Midbrain (tissue), 1 donor: ENCODE measurements around the gene TLE3.
"Not testable (repeated sequence)": the region's sequence is repeated elsewhere in the genome, so short reads cannot be mapped to it uniquely, and the experiment has no call there.

Experiments
- DNase-seq: peaks from one replicate; lab custom pipeline; 2025; lab: John Stamatoyannopoulos, UW

TLE3 gene

DNA sequence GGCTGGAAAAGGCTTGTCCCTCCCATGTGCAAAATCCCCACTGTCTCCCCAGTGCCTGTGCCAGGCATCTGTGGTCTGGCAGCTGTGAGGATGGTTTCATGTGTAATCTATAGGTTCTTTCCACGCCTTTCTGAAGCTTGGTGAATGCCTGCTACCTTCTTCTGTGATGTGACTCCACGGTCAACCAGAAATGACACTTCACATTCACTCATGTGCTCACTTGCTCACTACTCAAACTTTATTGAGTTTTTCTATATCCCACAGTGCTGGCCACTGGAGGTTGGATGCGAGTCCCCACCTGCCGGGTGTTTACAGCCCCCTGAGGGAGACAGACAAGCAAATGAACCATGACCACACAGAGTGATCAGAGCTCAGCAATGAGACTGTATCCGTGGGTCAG is 27.9 kb upstream of the TLE3 start:
- DNase-seq: no peak

DNA sequence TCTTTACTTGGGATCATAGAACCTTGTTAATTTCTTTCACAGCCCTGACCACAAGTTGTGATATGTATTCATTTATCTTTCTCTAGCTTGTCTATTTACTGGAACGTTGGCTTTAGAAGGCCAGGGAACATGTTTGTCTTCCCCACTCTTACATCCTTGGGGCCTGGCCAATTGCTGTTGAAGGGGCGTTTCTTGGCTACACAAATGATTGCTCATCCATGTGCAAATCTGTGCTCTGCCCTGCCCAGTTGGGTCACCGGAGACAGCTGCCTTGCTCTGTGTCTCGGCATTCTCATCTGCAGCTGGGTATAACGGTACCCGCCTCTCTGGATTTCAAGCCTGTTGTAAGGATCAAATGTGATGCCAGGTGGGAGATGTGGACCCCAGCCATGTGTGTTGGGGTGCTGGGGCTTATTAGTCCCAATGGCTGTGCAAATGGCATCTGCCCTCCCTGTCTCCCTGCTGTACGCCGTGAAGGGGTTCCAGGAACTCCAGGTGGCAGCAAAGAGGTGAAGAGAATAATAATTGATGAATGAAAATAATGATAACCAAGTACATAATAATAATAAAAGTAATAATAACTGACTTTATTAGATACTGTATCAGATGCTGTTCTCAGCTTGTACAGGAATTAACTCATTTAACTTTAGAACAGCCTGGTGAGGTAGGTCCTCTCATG is 24.0 kb upstream of the TLE3 start:
- no peak for DNase-seq

DNA sequence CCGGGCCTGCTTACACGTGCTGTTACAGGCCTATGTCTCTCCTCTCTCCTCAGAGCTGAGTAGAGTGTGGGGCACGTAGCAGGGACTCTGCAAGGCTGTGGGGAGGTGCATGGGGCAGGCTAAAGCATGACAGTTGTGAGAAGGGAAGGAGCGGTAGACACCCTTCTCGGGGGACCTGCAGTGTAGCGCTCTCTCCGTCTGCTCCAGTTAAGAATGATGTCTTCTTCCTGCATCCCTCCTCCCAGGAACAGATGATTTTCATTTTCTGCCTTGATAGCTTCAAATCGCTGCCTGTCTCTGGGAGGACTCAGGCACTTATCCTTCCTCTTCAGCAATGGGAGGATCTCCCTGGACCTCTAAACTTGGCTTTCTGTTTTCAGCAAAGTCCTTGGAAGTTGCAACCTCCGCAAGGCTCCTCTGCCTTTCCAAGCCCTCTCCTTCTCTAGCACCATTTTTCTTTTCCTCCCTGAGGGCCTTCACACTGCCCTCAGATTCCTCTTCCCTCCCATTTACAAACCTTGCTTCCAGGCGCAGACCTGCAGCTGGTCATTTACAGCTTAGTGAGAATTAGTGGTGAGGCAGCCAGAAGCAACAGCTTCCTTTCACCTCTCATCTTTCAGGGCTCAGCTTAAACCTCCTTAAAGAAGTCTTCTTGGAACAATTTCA is 23.4 kb upstream of the TLE3 start:
- DNase-seq: no peak

DNA sequence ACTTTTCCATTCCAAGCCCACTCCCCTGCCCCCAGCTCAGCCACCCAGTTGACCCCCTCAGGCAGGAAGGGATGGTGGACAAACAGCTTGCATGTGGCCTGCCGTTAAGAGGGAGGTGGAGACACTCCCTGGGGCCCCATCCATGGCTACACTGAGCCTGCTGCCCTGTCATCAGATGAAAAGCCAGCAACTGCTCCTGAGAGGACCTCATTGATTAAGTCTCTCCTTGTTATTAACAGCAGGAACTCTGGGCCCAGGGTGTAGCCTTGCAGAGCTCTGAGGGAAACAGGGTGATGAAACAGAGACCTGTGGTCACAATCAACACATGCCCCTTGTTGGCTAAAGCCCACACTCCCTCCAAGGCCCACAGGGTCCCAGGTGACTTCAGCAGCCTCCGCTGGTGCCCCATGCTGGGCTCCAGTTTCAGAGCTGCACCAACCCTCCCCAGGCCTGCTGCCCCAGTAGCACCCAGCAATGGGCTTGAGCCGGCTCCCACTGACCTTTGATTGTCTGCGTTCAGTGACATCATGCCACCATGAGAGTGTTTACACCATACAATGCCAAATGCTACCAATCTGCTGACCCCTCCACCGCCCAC is 22.3 kb upstream of the TLE3 start:
- no peak for DNase-seq

DNA sequence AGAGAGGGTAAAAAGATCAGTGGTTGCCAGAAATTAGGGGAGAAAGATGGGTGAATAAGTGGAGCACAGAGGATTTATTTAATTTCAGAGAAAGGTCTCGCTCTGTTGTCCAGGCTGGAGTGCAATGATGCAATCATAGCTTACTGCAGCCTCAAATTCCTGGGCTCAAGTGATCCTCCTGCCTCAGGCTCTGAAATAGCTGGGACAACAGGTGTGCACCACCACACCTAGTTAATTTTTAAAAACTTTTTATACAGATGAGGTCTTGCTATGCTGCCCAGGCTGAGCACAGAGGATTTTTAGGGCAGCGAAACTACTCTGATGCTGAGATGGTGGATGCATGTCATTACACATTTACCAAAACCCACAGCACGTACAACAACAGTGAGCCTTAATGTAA is 20.9 kb upstream of the TLE3 start:
- no peak for DNase-seq

DNA sequence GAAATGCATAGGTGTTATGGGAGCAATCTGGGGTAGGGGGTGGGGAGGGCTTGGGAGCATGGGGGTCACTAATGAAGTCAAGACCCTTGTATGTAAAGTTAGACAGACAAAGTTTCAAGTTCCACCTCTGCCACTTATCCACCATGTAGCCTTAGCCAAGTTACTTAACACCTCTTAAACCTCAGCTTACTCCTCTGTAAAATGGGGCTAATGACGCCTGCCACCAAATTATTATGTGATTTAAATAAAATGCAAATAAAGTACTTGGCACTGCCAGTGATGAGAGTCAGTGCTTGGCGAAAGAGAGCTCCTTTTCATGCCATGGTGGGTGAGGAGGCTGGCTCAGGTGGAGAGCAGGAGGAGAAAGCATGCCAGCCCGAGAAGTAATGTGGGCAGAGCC is 18.6 kb upstream of the TLE3 start:
- DNase-seq: no peak

DNA sequence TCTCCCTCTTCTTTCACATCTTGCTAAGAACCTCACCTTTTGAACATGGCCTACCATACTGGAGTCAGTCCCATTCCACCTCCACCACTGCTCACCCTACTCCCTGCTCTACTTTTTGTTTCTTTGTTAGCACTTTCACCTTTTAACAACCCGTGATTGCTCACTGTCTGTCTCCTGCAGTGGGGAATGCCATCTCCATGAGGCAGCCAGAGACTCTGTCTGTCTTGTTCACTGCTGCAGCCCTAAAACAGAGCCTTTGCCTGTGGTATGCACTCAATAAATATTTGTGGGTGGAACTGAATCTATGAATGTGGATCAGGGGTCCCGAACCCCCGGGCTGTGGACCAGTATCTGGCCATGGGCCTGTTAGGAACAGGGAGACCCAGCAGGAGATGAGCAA is 16.5 kb upstream of the TLE3 start:
- DNase-seq: no peak

DNA sequence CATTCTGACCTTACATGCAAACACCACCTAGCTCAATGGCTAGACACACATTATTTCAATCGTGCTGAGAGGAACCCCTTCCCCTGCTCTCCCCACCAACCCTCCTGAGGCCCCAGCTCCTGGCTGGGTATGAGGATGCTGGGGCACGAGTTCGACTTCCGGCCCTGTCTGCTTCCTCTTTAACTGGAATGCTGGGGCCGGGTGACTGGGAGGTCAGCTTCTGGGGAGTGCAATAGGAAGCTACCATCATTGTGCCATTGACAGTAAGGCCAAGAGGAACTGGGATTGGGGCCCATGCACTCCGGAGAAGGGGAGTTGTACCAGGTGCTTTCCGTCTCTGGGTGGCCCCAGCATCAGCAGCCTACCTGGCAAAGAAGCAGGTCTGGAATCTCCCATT is 15.6 kb upstream of the TLE3 start:
- DNase-seq: no peak

DNA sequence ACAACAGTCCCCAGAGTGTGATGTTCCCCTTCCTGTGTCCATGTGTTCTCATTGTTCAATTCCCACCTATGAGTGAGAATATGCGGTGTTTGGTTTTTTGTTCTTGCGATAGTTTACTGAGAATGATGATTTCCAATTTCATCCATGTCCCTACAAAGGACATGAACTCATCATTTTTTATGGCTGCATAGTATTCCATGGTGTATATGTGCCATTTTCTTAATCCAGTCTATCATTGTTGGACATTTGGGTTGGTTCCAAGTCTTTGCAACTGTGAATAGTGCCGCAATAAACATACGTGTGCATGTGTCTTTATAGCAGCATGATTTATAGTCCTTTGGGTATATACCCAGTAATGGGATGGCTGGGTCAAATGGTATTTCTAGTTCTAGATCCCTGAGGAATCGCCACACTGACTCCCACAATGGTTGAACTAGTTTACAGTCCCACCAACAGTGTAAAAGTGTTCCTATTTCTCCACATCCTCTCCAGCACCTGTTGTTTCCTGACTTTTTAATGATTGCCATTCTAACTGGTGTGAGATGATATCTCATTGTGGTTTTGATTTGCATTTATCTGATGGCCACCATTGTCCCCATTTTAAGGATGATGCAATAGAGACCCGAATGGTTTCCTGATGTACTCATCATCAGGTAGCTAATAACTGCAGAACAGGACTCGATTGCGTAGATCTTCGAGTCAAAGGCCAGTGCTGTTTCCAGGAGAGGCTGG is 15.0 kb upstream of the TLE3 start:
- DNase-seq: not testable (repeated sequence)

DNA sequence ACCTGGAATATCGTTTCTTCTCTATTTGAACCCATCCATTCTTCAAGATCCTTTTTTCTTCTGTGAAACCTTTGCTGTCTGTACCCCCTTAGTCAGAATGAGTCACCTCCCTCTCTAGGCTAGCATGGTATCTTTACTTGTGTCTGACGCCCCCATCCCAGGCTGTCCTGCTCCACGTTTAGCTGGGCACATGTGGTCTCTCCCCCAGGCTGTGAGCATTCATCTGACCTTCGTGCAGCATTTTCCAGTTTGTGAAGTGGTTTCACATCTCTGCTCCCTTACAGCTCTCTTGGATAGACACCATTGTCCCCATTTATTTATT is 14.3 kb upstream of the TLE3 start:
- DNase-seq: no peak

DNA sequence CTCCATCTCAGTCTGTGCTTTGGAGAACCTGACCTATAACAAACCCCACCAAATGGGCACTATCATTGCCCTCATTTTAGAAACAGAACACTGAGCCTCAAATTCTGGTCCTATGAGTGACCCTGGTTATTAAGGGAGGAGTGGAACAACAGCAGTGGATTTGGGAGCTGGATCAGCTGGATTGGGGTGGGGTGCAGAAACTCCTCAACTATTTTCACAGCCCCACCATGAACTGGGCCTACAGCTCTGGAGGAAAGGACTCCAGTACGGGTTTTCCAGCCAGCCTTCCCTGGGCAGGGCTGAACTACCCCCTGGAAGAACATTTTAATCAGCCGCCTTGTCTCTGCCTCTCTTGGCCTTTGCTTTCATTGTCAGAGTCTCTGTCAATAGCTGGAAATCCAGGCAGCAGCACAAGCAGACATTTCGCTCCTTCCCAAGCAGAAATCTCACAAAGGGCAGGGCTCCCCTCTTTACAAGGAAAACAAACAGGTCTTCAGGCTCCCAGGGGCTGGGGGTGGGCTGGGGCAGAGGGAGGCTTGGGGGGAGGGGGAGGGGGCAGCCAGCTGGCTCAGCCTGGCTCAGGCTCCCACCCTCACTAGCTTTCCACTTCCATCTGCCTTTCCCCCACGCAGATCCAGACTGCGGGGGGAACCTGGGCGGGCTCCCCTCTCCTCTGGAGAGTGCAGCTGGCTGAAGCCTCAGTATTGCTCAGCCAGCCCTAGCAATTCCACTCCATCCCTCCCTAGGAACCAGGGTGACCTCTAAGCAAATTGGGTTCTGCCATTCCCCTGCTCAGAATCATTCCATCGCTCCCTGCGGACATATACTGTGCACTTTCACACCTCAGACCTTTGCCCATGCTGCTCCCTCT is 13.7 kb upstream of the TLE3 start:
- DNase-seq: peak; percentile 80

DNA sequence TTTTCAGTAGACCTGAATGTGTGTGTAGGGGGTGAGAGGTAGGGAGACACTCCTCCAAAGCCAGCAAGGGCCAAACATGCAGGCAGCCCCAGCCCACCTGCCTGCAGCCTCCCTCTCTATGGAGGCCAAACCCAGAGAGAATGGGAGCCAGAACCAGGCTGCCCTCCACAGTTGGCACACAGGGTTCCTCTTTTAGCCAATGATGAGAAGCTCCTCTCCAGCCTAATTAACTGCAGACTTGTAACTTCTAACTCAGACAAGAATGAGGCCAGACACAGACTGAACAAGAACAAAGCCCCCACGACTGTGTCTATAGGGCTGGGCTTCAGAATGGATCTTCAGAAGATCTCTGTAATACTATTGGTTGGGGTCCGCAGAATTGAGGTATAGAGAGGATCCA is 12.3 kb upstream of the TLE3 start:
- no peak for DNase-seq

DNA sequence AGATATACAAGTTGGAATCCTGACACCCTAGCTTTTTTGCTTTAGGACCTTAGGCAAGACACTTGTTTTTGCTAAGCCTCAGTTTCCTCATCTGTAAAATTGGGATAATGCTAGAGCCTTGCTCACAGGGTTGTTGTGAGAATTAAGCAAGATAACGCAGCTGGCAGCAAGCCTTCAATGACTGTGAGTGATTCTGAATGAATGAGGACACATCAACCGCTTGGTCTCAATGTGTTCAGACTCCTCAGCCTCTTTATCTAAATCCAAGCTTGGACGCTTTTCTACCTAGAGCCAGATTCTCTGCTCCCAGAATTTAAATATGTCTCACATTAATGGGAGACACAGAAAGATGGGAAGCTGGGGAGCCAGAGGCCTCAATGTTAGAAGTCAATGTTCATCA is 11.8 kb upstream of the TLE3 start:
- no peak for DNase-seq

DNA sequence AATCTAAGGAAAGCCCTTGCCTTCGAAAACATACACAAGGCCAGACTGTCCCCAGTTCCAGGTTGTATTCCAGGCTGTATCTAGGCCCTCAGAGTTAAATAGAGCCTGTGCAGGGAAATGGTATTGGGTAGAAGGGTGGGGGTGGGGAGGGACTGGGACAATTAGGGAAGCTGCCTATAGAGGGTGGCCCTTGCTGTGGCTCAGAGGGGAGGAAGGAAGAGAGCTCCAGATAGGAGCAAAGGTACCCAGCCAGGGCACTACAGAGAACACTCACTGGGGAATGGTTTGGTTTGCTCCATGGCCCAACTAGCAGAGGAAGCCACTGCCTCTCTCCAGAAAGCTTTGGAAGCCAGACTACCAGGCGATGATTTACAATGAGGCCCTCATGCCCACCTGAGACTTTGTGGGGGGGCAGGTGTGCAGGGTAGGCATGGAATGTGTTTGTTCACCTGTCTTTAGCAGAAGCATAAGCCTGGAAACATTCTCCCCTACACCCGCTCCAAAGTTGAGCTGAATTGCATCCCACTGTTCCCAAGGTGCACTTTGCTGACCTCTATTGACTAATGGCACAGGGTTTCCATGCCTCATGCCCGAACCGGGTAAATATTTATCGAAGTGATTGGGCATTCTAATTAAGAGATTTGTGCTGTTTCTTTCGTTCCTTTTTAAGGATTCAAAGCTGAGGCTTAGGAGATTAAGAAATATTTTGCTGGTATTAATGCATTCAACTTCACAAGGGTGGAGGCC is 6.3 kb upstream of the TLE3 start:
- no peak for DNase-seq

DNA sequence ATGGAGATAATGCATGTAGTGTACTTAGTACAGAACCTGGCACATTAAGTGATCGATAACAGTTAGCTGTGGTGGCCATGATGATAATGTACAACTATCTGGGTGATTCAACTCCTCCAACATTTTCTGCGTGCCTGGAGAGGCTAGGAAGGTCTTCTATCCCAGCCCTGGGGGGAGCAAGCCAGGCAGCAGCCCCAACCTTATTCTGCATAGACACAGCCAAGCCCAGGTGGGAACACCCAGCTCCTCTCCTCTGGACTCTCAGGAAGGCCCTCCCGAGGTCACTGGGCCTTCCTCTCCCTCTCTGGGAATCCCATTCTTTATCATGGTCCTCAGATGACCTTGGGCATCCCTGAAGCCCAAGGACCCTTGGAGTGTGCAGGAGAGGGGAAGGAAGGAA is 5.1 kb upstream of the TLE3 start:
- DNase-seq: no peak

DNA sequence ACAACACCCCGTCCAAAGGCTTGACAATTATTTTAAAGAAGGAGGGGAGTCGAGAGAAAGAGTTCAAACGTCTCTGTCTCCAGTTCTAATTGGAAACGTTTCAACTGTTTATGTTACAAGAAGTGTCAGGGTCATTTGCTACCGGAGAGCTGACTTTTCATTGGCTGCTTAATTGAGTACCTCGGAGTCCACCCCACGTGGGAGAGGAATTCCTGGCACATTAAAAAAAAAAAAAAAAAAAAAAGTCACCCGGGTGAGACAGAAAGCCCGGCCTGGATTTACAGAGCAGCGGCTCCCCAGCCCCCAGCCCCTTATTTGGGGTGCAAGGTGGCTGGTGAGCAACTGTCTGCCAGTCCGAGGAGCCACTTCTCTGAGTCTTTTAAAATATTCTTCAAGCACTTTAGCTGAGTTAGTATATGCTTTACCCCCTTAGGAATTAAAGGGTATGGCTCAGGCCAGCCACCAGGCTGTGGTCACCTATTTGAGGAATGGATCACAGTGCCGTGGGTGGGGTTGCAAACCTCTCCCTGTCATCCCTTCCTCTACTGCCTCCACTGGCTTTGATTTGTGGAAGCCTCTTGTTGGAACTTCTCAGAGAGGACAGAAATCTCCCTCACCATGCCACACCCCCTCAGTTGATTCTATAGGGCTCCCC is 3.9 kb upstream of the TLE3 start:
- DNase-seq: no peak

DNA sequence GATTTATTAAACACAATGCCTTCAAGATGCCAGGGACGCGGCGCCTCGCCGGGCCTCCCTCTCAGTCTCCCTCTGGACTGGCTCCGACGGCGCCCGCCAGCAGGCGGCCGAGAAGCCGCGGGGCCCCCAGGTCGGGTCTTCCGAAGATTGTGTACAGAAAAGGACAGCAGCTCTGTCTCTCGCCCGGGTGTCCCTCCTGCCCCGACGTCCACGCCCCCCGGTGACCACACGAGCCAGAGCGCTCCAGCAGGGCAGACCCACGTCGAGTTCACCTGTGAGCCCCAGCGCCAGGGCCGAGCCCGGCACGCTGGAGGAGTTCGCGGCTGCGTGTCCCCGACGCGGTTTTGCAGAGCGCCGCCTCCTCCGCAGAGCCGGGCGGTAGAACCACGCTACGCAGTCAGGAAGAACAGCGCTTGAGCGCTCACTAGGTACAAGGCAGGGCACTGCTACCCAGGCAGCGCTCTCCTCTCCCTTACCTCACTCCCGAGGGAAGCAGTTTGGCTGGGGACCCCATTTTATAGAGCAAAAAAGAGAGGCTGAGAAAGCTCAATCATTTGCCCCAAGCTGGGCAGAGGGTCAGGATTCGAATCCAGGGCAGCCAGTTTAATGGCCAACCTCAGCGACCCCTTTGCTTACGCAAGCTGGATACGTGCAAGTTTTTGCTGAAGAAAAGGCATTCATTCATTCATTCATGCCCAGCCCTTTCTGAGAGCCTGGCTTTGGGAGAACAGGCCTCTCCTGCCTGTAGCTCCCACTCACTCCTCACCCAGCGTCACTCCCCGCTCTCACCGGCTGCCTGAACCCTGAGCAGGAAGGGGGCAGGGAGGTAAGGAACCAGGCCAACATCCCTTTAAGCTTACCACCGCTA is 3.0 kb upstream of the TLE3 start:
- DNase-seq: no peak

DNA sequence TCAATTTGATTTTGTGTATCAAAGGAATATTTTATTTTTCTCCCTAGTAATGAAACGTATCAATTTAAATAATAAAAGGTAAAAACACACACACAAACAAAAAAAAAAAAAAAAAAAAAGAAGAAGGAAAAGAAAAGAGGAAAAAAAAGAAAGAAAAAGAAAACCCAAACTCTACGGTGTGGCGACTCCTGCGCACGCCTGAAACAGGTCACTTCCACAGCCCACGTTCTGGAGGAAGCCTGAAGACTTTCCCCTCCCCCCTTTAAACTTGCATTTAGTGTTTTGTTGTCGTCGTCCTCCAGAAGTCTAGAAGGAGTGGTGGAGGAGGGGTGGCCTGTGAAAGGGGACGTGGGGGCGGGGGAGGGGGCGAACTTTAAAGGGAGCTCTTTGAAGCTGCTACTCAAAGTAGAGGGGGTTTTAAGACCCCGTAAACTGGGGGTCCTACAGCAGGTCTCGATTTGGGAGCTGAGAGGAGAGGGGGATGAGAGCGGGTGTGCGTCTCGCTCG is 2.3 kb upstream of the TLE3 start:
- DNase-seq: no peak

DNA sequence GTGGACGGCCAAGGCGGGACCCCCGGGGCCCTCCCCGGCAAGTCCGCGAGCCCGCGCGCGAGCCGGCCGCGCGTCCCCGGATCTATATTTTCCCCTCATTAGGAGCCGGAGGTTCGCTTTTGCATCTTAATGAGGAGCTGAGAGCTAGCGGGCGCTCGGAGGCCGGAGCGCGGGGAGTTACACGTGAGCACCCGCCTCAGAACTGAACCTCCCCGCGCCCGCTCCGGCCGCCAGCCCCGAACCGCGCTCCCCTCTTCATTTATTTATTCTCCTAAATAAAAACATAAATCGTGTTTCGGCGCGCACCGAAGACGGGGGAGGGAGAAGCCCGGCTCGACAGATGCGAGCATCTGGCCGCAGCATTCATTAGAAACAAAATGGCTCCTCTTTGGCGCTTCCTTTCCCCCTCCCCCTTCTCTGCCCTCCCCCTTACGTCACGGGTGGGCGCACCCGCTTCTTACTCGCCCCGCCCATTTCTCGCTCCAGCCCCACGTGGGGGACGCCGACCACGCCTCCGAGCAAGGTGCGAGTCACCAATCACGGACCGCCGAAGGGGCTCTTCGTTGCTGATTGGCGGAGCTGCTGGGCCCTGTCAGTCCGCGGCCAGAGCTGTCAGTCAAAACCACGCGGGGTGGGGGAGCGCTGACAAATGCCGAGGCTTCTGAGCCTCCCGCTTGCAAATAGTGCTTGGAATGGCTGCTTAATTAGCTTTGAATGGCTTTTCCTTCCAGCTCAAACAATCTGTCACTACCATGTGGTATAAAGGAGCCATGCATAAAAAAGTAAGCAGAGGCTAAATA is 1.6 kb upstream of the TLE3 start:
- DNase-seq: peak; percentile 100
